ENCODE data around the gene PKN1.

GRCh38 chr19:14507704-14508542 is 74.8 kb downstream of the PKN1 start:
- TF ChIP-seq EZH2 (IDR thresholded peaks at IDR 0.05; ENCODE audit: insufficient read depth, poor library complexity, severe bottlenecking), result no peak
- no peak for TF ChIP-seq EZH2phosphoT487 (IDR thresholded peaks at IDR 0.05; ENCODE audit: insufficient read depth, low read depth)

Data from GM23248 (cell line).